ENCODE measurements around the gene PLAC9.

The PLAC9 gene

DNA sequence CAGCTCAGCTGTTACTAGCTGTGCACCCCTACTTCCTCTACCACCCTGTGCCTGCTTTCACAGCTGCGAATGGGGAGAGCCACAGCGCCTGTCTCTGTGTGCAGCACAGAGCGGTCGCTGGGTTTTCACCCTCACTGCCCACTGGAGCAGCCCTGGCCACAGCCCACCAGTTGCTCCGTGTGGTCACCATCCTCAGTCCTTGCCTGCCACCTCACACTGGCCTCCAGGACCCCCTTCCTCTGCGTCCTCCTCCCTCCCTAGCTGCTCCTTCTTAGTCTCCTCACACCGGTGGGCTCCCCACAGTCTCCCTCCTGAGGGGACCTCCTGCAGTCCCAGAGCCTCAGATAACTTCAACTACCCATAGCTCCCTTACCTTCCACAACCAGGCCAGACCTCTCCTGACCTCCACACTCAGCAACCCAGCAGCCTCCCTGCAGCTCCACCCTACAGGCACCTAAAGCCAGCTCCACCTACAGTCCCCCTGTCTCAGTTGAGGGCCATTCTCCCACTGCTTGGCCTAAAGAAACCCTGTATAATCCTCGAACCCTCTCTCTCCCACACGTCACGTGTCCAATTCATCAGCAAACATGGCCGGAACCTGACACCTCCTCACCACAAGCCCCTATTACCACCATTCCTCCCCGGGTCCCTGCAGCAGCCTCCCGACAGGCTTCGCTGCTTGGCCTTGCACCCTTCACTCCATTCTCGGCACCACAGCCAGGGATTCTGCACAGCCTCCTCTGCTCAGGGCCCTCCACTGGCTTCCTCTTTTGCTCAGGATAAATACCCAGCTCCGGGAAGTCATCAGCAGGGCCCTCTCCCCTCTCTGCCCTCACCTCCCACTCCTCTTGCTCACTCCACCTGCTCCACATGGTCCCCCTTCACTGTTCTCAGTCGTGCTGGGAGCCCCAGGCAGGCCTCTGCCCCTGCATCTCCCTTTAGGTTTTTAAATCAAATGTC is 28.1 kb downstream of the PLAC9 start:
- H3K4me2 ChIP-seq (ENCODE audit: low read length), result no peak overlapping the region
- H3K9ac ChIP-seq (ENCODE audit: low read length), result no peak overlapping the region
- H3K18ac ChIP-seq (ENCODE audit: low read length), result no peak overlapping the region
- H3K36me3 ChIP-seq (ENCODE audit: control insufficient read depth in 1 of 2, insufficient read depth in 2 of 2, low read length in 2 of 2), result peaks cover 55 to 74% of the 10 kb centered on the region in 2 experiments
- no peak for DNase-seq
- WGBS (ENCODE audit: extremely low coverage, insufficient coverage, insufficient read length), result no CpG with 5 or more reads among the region's 17 CpGs
- no peak overlapping the region for H2AK5ac ChIP-seq (ENCODE audit: low read length)
- no peaks in the 10 kb centered on the region for H3K9me3 ChIP-seq (ENCODE audit: insufficient read depth, low read depth, low read length)
- H3K23ac ChIP-seq (ENCODE audit: low read length), result no peak overlapping the region
- H3K79me2 ChIP-seq (ENCODE audit: control insufficient read depth, insufficient read depth, low read length, poor library complexity), result no peaks in the 10 kb centered on the region
- no peak overlapping the region for H4K12ac ChIP-seq (ENCODE audit: low read depth, low read length)
- H3K27me3 ChIP-seq (ENCODE audit: insufficient read depth, low read length), result no peaks in the 10 kb centered on the region
- no peak overlapping the region for H2BK12ac ChIP-seq (ENCODE audit: low read length)
- H3K4me3 ChIP-seq (ENCODE audit: low read depth, low read length), result no peak overlapping the region
- H3K14ac ChIP-seq (ENCODE audit: low read length), result no peak overlapping the region
- H3K4ac ChIP-seq (ENCODE audit: low read depth, low read length), result no peak overlapping the region
- no peaks in the 10 kb centered on the region for H3K79me1 ChIP-seq (ENCODE audit: low read length)
- H2BK120ac ChIP-seq (ENCODE audit: insufficient read depth, low read length, poor library complexity), result no peak overlapping the region
- no peak overlapping the region for H4K8ac ChIP-seq (ENCODE audit: low read depth, low read length)
- H4K91ac ChIP-seq (ENCODE audit: low read depth, low read length), result no peak overlapping the region
- peaks cover 18 to 31% of the 10 kb centered on the region in 2 experiments for H3K4me1 ChIP-seq (ENCODE audit: control insufficient read depth in 1 of 2, insufficient read depth in 2 of 2, low read length in 2 of 2)
- no peak overlapping the region for H3K27ac ChIP-seq (ENCODE audit: low read depth, low read length)
- H2BK5ac ChIP-seq (ENCODE audit: low read depth, low read length, poor library complexity), result no peak overlapping the region
- H2AFZ ChIP-seq (ENCODE audit: insufficient read depth, low read length, poor library complexity), result no peak overlapping the region

DNA sequence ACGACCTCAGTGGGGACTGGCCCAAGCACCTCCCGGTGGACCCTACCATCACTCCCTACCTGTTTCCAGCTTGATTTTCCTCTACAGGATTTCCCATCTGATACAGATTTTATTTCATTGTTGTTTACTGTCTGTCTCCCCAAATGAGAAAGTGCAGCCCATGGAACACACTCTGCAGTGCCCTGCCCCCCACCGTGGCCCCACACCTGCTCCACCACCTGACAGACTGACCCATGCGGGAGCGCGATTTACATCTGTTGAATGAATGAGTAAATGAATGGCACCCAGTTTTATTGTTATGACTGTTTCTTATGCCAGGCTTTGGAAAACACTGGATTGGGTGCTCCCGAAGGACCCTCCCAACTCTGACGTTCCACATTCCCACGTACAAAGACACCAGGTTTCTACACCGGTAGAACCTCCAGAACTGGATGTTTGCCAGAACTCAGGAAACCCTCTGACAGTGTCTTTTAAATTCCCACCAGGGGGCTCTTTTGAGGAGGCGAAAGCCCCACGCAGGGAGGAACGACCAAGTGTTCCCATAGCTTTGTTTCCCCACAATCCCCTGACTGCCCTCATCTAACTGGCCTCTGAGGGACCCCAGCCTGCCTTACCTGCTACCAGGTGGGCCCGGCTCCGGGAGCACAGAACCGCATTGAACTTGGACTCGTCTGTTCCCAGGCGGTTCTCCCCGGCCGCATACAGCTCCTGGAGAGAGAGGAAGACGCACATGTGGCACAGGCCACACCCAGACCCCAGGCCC is 29.0 kb downstream of the PLAC9 start:
- WGBS (ENCODE audit: extremely low coverage, insufficient coverage, insufficient read length), result no CpG with 5 or more reads among the region's 21 CpGs
- no peak overlapping the region for H3K9ac ChIP-seq (ENCODE audit: low read length)
- no peak overlapping the region for H2BK5ac ChIP-seq (ENCODE audit: low read depth, low read length, poor library complexity)
- no peaks in the 10 kb centered on the region for H3K79me1 ChIP-seq (ENCODE audit: low read length)
- no peak overlapping the region for H3K23ac ChIP-seq (ENCODE audit: low read length)
- no peak overlapping the region for H3K27ac ChIP-seq (ENCODE audit: low read depth, low read length)
- no peak overlapping the region for H2AFZ ChIP-seq (ENCODE audit: insufficient read depth, low read length, poor library complexity)
- no peak overlapping the region for H2BK120ac ChIP-seq (ENCODE audit: insufficient read depth, low read length, poor library complexity)
- no peak overlapping the region for H2BK12ac ChIP-seq (ENCODE audit: low read length)
- H3K4ac ChIP-seq (ENCODE audit: low read depth, low read length), result no peak overlapping the region
- no peak overlapping the region for H4K12ac ChIP-seq (ENCODE audit: low read depth, low read length)
- H3K36me3 ChIP-seq (ENCODE audit: control insufficient read depth in 1 of 2, insufficient read depth in 2 of 2, low read length in 2 of 2), result peaks cover 57 to 78% of the 10 kb centered on the region in 2 experiments
- H2AK5ac ChIP-seq (ENCODE audit: low read length), result no peak overlapping the region
- H3K4me3 ChIP-seq (ENCODE audit: low read depth, low read length), result no peak overlapping the region
- no peak overlapping the region for H3K4me2 ChIP-seq (ENCODE audit: low read length)
- H3K27me3 ChIP-seq (ENCODE audit: insufficient read depth, low read length), result no peaks in the 10 kb centered on the region
- DNase-seq, result no peak
- no peak overlapping the region for H3K14ac ChIP-seq (ENCODE audit: low read length)
- no peak overlapping the region for H4K91ac ChIP-seq (ENCODE audit: low read depth, low read length)
- peaks cover 2% of the 10 kb centered on the region for H3K9me3 ChIP-seq (ENCODE audit: insufficient read depth, low read depth, low read length)
- H4K8ac ChIP-seq (ENCODE audit: low read depth, low read length), result no peak overlapping the region
- H3K4me1 ChIP-seq (ENCODE audit: control insufficient read depth in 1 of 2, insufficient read depth in 2 of 2, low read length in 2 of 2), result peaks cover 19 to 27% of the 10 kb centered on the region in 2 experiments
- H3K79me2 ChIP-seq (ENCODE audit: control insufficient read depth, insufficient read depth, low read length, poor library complexity), result no peaks in the 10 kb centered on the region
- H3K18ac ChIP-seq (ENCODE audit: low read length), result no peak overlapping the region

DNA sequence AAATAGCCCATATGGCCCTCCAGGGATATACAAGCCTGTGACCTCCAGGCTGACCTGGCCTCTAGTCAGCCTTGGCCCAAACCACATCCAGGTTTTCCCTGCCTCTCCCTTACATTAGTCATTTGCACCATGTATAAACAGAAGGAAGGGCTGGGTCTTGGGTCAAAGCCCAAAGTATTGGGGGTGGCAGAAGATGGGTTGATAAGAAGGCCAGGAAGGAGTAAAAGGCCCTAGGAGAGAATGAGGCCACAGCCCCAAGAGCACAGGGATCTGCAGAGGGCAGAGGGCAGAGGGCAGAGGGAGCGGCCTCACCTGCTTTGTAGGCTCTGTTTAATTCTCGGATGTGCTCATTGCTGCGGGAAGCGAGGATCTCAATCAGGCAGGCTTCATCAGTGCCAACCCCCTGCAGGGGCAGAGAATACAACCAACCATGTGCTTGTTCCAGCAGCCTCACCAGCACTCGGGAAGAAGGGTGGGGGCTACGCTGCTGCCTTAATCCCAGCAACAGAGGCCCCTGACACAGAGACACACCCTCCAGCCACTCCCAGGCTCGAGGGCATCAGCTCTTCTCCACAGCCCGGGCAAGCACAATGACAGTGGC is 31.3 kb downstream of the PLAC9 start:
- H3K4me2 ChIP-seq (ENCODE audit: low read length), result no peak overlapping the region

DNA sequence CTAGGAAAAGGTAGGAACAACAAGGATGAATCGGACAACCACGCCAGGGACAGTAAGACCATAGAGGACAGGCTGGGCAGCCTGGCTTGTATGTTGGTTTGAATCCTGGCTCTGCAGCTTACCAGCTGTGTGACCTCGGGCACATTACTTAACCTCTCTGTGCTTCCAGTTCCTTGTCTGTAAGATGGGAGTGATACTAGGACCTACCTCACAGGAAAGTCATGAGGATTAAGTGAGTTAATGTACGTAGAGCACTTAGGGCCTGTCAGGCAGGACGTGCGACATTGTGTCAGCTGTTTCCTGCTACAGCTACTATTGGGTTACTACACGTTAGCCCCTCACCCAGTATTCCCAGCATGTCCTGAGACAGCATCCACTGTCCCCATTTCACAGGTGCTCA is 32.1 kb downstream of the PLAC9 start:
- peak; percentile 49 to 75 for DNase-seq
- no CpG with 5 or more reads among the region's 7 CpGs for WGBS (ENCODE audit: extremely low coverage, insufficient coverage, insufficient read length)
- H2AK5ac ChIP-seq (ENCODE audit: low read length), result no peak overlapping the region
- H4K8ac ChIP-seq (ENCODE audit: low read depth, low read length), result no peak overlapping the region
- H3K9ac ChIP-seq (ENCODE audit: low read length), result no peak overlapping the region
- peak overlapping the region; percentile 40 for H3K27ac ChIP-seq (ENCODE audit: low read depth, low read length)
- peak overlapping the region; percentile 3 for H3K18ac ChIP-seq (ENCODE audit: low read length)
- peaks cover 12 to 14% of the 10 kb centered on the region in 2 experiments for H3K4me1 ChIP-seq (ENCODE audit: control insufficient read depth in 1 of 2, insufficient read depth in 2 of 2, low read length in 2 of 2)
- H3K79me2 ChIP-seq (ENCODE audit: control insufficient read depth, insufficient read depth, low read length, poor library complexity), result no peaks in the 10 kb centered on the region
- no peak overlapping the region for H3K4me3 ChIP-seq (ENCODE audit: low read depth, low read length)
- H3K36me3 ChIP-seq (ENCODE audit: control insufficient read depth in 1 of 2, insufficient read depth in 2 of 2, low read length in 2 of 2), result peaks cover 58 to 74% of the 10 kb centered on the region in 2 experiments
- H3K79me1 ChIP-seq (ENCODE audit: low read length), result no peaks in the 10 kb centered on the region
- H3K27me3 ChIP-seq (ENCODE audit: insufficient read depth, low read length), result no peaks in the 10 kb centered on the region
- no peak overlapping the region for H2BK120ac ChIP-seq (ENCODE audit: insufficient read depth, low read length, poor library complexity)
- H3K4me2 ChIP-seq (ENCODE audit: low read length), result no peak overlapping the region
- no peak overlapping the region for H2BK12ac ChIP-seq (ENCODE audit: low read length)
- H3K23ac ChIP-seq (ENCODE audit: low read length), result no peak overlapping the region
- no peak overlapping the region for H3K4ac ChIP-seq (ENCODE audit: low read depth, low read length)
- no peak overlapping the region for H2AFZ ChIP-seq (ENCODE audit: insufficient read depth, low read length, poor library complexity)
- no peak overlapping the region for H2BK5ac ChIP-seq (ENCODE audit: low read depth, low read length, poor library complexity)
- no peak overlapping the region for H4K12ac ChIP-seq (ENCODE audit: low read depth, low read length)
- H3K14ac ChIP-seq (ENCODE audit: low read length), result no peak overlapping the region
- peak overlapping the region; percentile 7 for H4K91ac ChIP-seq (ENCODE audit: low read depth, low read length)
- peaks cover 2% of the 10 kb centered on the region for H3K9me3 ChIP-seq (ENCODE audit: insufficient read depth, low read depth, low read length)

More for the DNA sequence above, 31.3 kb downstream of the PLAC9 start:
- Histone ChIP-seq H3K18ac (ENCODE audit: low read length) (no peak overlapping the region), H3K4ac (ENCODE audit: low read depth, low read length) (no peak overlapping the region), H4K12ac (ENCODE audit: low read depth, low read length) (no peak overlapping the region), H3K23ac (ENCODE audit: low read length) (no peak overlapping the region), H2AFZ (ENCODE audit: insufficient read depth, low read length, poor library complexity) (no peak overlapping the region), H3K79me1 (ENCODE audit: low read length) (no peaks in the 10 kb centered on the region), H2AK5ac (ENCODE audit: low read length) (no peak overlapping the region), H3K4me3 (ENCODE audit: low read depth, low read length) (no peak overlapping the region), H3K27me3 (ENCODE audit: insufficient read depth, low read length) (no peaks in the 10 kb centered on the region), H2BK120ac (ENCODE audit: insufficient read depth, low read length, poor library complexity) (no peak overlapping the region), H3K4me1 (ENCODE audit: control insufficient read depth in 1 of 2, insufficient read depth in 2 of 2, low read length in 2 of 2) (peaks cover 13 to 19% of the 10 kb centered on the region in 2 experiments), H3K36me3 (ENCODE audit: control insufficient read depth in 1 of 2, insufficient read depth in 2 of 2, low read length in 2 of 2) (peaks cover 58 to 73% of the 10 kb centered on the region in 2 experiments), H4K91ac (ENCODE audit: low read depth, low read length) (no peak overlapping the region), H3K79me2 (ENCODE audit: control insufficient read depth, insufficient read depth, low read length, poor library complexity) (no peaks in the 10 kb centered on the region), H2BK5ac (ENCODE audit: low read depth, low read length, poor library complexity) (no peak overlapping the region), H3K27ac (ENCODE audit: low read depth, low read length) (no peak overlapping the region), H3K9me3 (ENCODE audit: insufficient read depth, low read depth, low read length) (peaks cover 2% of the 10 kb centered on the region), H3K14ac (ENCODE audit: low read length) (no peak overlapping the region), H2BK12ac (ENCODE audit: low read length) (no peak overlapping the region), H4K8ac (ENCODE audit: low read depth, low read length) (no peak overlapping the region), H3K9ac (ENCODE audit: low read length) (no peak overlapping the region)
- no CpG with 5 or more reads among the region's 8 CpGs for WGBS (ENCODE audit: extremely low coverage, insufficient coverage, insufficient read length)
- no peak for DNase-seq

Data from trophoblast cell (in vitro differentiated cells and primary cell).